B cell (primary cell): ENCODE results near the gene DEPDC4. TPM values are rescaled to one million over a fixed set of nuclear protein-coding genes. Genes with fewer than 3 reads are reported as not detected.

Source experiments
- ATAC-seq: fragments of 200-7000 bp; cut with Tn5 transposase; one replicate; pipeline ENCODE4 v1.10.0; 2021; ENCODE audit warnings: low read depth, mild to moderate bottlenecking, moderate number of reproducible peaks, moderate library complexity
- CTCF ChIA-PET: fragments of 350-600 bp; sonication (Branson Sonifier 250); formaldehyde crosslinking; loops from one replicate; lab custom pipeline; 2021; ENCODE audit warnings: antibody characterized with exemption, inconsistent platforms; lab: Charles Lee
- POLR2A ChIA-PET: fragments of 350-600 bp; sonication (Branson Sonifier 250); formaldehyde crosslinking; loops from one replicate; lab custom pipeline; 2021; ENCODE audit warnings: antibody characterized with exemption; lab: Charles Lee
- DNase-seq: peaks from one replicate; pipeline ENCODE4 v3.0.0; 2013
- H2AFZ ChIP-seq: 2 replicates; pipeline ENCODE4 v1.6.1; 2012; ENCODE audit warnings: mild to moderate bottlenecking, low read depth, low read length; ENCODE audit not compliant: insufficient read depth, poor library complexity, severe bottlenecking
- H3K27ac ChIP-seq, 2 donors: 1 replicate in 1 of 2; 2 replicates in 1 of 2; pipeline ENCODE4 v1.5.1; 2012 to 2013; ENCODE audit warnings: low read length in 2 of 2, mild to moderate bottlenecking in 2 of 2, moderate library complexity in 1 of 2
- H3K27me3 ChIP-seq, 4 experiments: fragments of 200-600 bp in 1 of 4; sonication (generic) in 1 of 4; replicated peaks in 1 of 4; 1 replicate in 2 of 4; 2 replicates in 2 of 4; pipeline versions ENCODE4 v1.6.1 to v1.7.0; 2013 to 2016; ENCODE audit warnings: low read length in 3 of 4, mild to moderate bottlenecking in 2 of 4, mixed read lengths in 1 of 4, moderate library complexity in 1 of 4; ENCODE audit not compliant: insufficient read depth in 4 of 4, control insufficient read depth in 3 of 4; ENCODE audit errors: control extremely low read depth in 1 of 4
- H3K36me3 ChIP-seq, 2 experiments: replicated peaks in 1 of 2; 1 replicate in 1 of 2; 2 replicates in 1 of 2; pipeline versions ENCODE4 v1.6.1 to v1.7.1; 2013; ENCODE audit warnings: low read length in 1 of 2; ENCODE audit not compliant: insufficient read depth in 2 of 2, control insufficient read depth in 1 of 2; ENCODE audit errors: control extremely low read depth in 1 of 2, extremely low read depth in 1 of 2
- H3K4me1 ChIP-seq, 2 donors: fragments of 200-600 bp in 1 of 2; sonication (generic) in 1 of 2; 1 replicate in 1 of 2; 2 replicates in 1 of 2; pipeline versions ENCODE4 v1.5.1 to v1.6.1; 2013 to 2017; ENCODE audit warnings: low read length in 2 of 2; ENCODE audit not compliant: control insufficient read depth in 2 of 2, insufficient read depth in 2 of 2
- H3K4me2 ChIP-seq: replicated peaks from 2 replicates; pipeline ENCODE3; 2012; ENCODE audit warnings: mild to moderate bottlenecking, low read depth, low read length; ENCODE audit not compliant: poor library complexity, severe bottlenecking
- H3K4me3 ChIP-seq, 5 experiments: fragments of 200-600 bp in 1 of 5; sonication (generic) in 1 of 5; 1 replicate in 3 of 5; 2 replicates in 2 of 5; pipeline versions ENCODE4 v1.5.1 to v1.7.0; 2011 to 2016; ENCODE audit warnings: low read length in 4 of 5, mild to moderate bottlenecking in 4 of 5, low read depth in 2 of 5, control low read depth in 1 of 5, moderate library complexity in 1 of 5; ENCODE audit not compliant: insufficient read depth in 1 of 5; ENCODE audit errors: control extremely low read depth in 1 of 5, extremely low read depth in 1 of 5
- H3K79me2 ChIP-seq: fragments of 200-600 bp; sonication (generic); one replicate; pipeline ENCODE4 v1.6.0; 2016; ENCODE audit warnings: low read length; ENCODE audit not compliant: control insufficient read depth, insufficient read depth
- H3K9ac ChIP-seq: fragments of 200-600 bp; sonication (generic); 2 replicates; pipeline ENCODE4 v1.6.1; 2017; ENCODE audit warnings: mild to moderate bottlenecking, low read length, moderate library complexity
- H3K9me3 ChIP-seq, 3 donors: one replicate each; pipeline versions ENCODE4 v1.6.1 to v1.7.1; 2013; ENCODE audit warnings: low read length in 2 of 3; ENCODE audit not compliant: control insufficient read depth in 2 of 3, insufficient read depth in 1 of 3; ENCODE audit errors: control extremely low read depth in 1 of 3
- H4K20me1 ChIP-seq: 2 replicates; pipeline ENCODE4 v1.6.0; 2012; ENCODE audit warnings: mild to moderate bottlenecking, low read length; ENCODE audit not compliant: insufficient read depth, control insufficient read depth, poor library complexity, severe bottlenecking
- H3K27ac Mint-ChIP-seq: one replicate; pipeline ENCODE4 v1.8.0; 2021; ENCODE audit warnings: mixed read lengths
- H3K27me3 Mint-ChIP-seq: one replicate; pipeline ENCODE4 v1.8.0; 2021; ENCODE audit warnings: mixed read lengths
- H3K4me1 Mint-ChIP-seq: one replicate; pipeline ENCODE4 v1.8.0; 2021; ENCODE audit warnings: mixed read lengths
- H3K4me3 Mint-ChIP-seq: one replicate; pipeline ENCODE4 v1.8.0; 2021; ENCODE audit warnings: mixed read lengths
- H3K9me3 Mint-ChIP-seq: one replicate; pipeline ENCODE4 v1.8.0; 2022; ENCODE audit warnings: mixed read lengths; ENCODE audit not compliant: insufficient read depth
- EZH2 ChIP-seq: IDR thresholded peaks from 2 replicates; pipeline ENCODE4 v1.6.1; 2012; ENCODE audit warnings: borderline replicate concordance, low read depth, mild to moderate bottlenecking, moderate library complexity, low read length; ENCODE audit not compliant: insufficient read depth, poor library complexity, severe bottlenecking
- WGBS: methylation state at CpG from one replicate; pipeline ENCODE4 v1.1.5; 2013; ENCODE audit warnings: missing lambda C conversion rate; ENCODE audit not compliant: insufficient coverage; 5-methylcytosine and 5-hydroxymethylcytosine counted together
- intact Hi-C: fragments of 100-400 bp; cut with micrococcal nuclease; formaldehyde crosslinking; loops from one replicate; pipeline ENCODE4 v1.10.0; 2022
- polyA plus RNA-seq: library from polyadenylated mRNA; depleted of rRNA; stranded (reverse); fragments of >200 nt; gene quantifications from 2 replicates; pipeline ENCODE4 v1.2.3, GENCODE V29; 2012
- total RNA-seq, 2 donors: library from RNA; stranded (reverse); fragments of 120-200 nt in 1 of 2; gene quantifications; 1 replicate in 1 of 2; 2 replicates in 1 of 2; pipeline versions ENCODE4 v1.2.3 to v1.2.4, GENCODE V29; 2013 to 2022
- TF ChIP-seq, protein P1 (sequence below): fragments of 200-600 bp; IDR thresholded peaks from one replicate; pipeline ENCODE4 v1.8.0; 2022; ENCODE audit warnings: antibody characterized with exemption, mild to moderate bottlenecking

DEPDC4 gene
- total and polyA plus RNA-seq, 2 donors (not counting 1 experiment from before 2014, with no cell fraction given): 1.2 to 1.8 TPM

DNA sequence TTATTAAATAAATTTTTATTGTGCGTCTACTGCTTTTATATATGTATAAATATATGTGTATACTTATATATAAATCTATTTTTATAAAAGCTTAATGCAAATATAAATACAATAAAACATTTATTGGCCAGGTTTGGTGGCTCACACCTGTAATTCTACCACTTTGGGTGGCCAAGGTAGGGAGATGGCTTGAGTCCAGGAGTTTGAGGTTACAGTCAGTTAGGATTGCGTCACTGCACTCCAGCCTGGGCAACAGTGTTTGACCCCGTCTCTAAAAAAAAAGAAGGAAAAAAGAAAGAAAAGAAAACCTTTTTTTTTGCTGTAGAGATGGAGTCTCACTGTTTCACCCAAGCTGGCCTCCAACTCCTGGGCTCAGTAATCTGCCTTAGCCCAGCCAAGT is 45.4 kb downstream of the DEPDC4 start:
- H3K27ac ChIP-seq: no peak overlapping the region
- no peak for ATAC-seq
- H3K4me3 ChIP-seq: no peak overlapping the region
- H3K27me3 ChIP-seq: no peaks in the 10 kb centered on the region
- no peaks in the 10 kb centered on the region for H3K4me1 ChIP-seq
- peaks cover 8 to 48% of the 10 kb centered on the region in 2 experiments for H3K36me3 ChIP-seq
- no peaks in the 10 kb centered on the region for H3K27me3 Mint-ChIP-seq
- TF ChIP-seq, protein P1, sequence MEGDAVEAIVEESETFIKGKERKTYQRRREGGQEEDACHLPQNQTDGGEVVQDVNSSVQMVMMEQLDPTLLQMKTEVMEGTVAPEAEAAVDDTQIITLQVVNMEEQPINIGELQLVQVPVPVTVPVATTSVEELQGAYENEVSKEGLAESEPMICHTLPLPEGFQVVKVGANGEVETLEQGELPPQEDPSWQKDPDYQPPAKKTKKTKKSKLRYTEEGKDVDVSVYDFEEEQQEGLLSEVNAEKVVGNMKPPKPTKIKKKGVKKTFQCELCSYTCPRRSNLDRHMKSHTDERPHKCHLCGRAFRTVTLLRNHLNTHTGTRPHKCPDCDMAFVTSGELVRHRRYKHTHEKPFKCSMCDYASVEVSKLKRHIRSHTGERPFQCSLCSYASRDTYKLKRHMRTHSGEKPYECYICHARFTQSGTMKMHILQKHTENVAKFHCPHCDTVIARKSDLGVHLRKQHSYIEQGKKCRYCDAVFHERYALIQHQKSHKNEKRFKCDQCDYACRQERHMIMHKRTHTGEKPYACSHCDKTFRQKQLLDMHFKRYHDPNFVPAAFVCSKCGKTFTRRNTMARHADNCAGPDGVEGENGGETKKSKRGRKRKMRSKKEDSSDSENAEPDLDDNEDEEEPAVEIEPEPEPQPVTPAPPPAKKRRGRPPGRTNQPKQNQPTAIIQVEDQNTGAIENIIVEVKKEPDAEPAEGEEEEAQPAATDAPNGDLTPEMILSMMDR: no peak
- no peak for TF ChIP-seq EZH2
- no peak for DNase-seq
- no peak overlapping the region for H3K4me3 Mint-ChIP-seq
- H4K20me1 ChIP-seq: no peaks in the 10 kb centered on the region
- ChIA-PET CTCF (no interaction called here), POLR2A (no interaction called here)
- no peaks in the 10 kb centered on the region for H3K9me3 Mint-ChIP-seq
- no peak overlapping the region for H2AFZ ChIP-seq
- no peak overlapping the region for H3K4me2 ChIP-seq
- no peak overlapping the region for H3K9ac ChIP-seq
- no peaks in the 10 kb centered on the region for H3K4me1 Mint-ChIP-seq
- no peaks in the 10 kb centered on the region for H3K79me2 ChIP-seq
- 100% methylated on average over 2 of the region's 3 CpGs for WGBS
- intact Hi-C loops: no loop called here
- H3K9me3 ChIP-seq: no peaks in the 10 kb centered on the region
- H3K27ac Mint-ChIP-seq: no peak overlapping the region

DNA sequence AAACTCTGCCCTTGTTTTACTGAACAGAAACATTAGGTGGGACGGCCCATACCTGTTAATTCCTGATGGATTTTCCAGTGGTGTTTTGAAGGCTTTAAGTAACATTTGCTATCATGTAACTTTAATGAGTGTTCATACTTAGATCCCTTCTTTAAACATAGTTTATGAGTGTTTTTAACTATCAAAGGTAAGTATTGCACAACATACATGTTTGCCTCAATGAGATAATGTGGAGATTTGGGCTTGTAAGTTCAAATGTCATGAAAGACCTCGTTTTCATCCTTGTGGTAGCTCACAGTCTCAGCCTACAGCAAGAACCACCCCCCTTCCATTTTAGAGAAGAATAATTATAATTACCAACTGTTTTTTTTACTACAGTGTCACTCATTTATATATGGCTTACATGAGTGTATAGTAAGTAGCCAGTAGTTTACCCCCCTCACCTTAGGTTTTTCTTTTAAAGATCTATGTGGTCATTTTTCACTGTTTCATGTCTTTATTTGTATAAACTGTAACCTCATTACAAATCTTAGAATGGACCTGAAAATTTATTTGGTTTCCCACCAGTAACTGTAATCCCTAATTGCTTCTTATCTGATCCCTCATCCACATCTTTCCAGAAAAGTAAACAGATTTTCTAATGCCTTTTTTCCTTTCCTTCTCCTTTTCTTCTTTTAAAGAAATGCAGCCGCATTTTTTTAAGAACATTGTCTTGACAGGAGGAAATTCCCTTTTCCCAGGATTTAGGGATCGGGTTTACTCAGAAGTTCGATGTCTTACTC is 47.4 kb downstream of the DEPDC4 start:
- POLR2A ChIA-PET: no interaction called here
- 100% methylated on average over 2 of the region's 5 CpGs for WGBS
- H3K27ac Mint-ChIP-seq: no peak overlapping the region
- intact Hi-C loops: no loop called here
- H3K4me3 Mint-ChIP-seq: no peak overlapping the region
- H3K9ac ChIP-seq: no peak overlapping the region
- H2AFZ ChIP-seq: no peak overlapping the region
- no peaks in the 10 kb centered on the region for H3K27me3 ChIP-seq
- DNase-seq: no peak
- no peaks in the 10 kb centered on the region for H3K4me1 ChIP-seq
- peaks cover 2% of the 10 kb centered on the region for H3K4me1 Mint-ChIP-seq
- no peaks in the 10 kb centered on the region for H3K9me3 ChIP-seq
- no peak for TF ChIP-seq EZH2
- TF ChIP-seq, protein P1: no peak
- CTCF ChIA-PET: no interaction called here
- H3K9me3 Mint-ChIP-seq: no peaks in the 10 kb centered on the region
- H3K27ac ChIP-seq: no peak overlapping the region
- H3K27me3 Mint-ChIP-seq: no peaks in the 10 kb centered on the region
- H3K4me2 ChIP-seq: no peak overlapping the region
- ATAC-seq: no peak
- peaks cover 11 to 37% of the 10 kb centered on the region in 2 experiments for H3K36me3 ChIP-seq
- H3K79me2 ChIP-seq: no peaks in the 10 kb centered on the region
- H3K4me3 ChIP-seq: no peak overlapping the region
- H4K20me1 ChIP-seq: no peaks in the 10 kb centered on the region
